Measurements from ENCODE around the gene MDM4. TPM values are rescaled to one million over a fixed set of nuclear protein-coding genes. Genes with fewer than 3 reads are reported as not detected.

The MDM4 gene
- total RNA-seq, 1 donor from 2014 or later: 101 TPM

GRCh38 chr1:204528241-204528640 is 12.0 kb downstream of the MDM4 start:
- H3K36me3 Mint-ChIP-seq: peaks cover 29% of the 10 kb centered on the region
- peaks cover 3% of the 10 kb centered on the region for H3K9me3 Mint-ChIP-seq
- H3K27me3 Mint-ChIP-seq: no peaks in the 10 kb centered on the region
- no peak for TF ChIP-seq CTCF (conservative IDR thresholded peaks at IDR 0.05)
- H3K27ac Mint-ChIP-seq: no peak overlapping the region
- no peak overlapping the region for H3K4me3 Mint-ChIP-seq
- H3K4me1 Mint-ChIP-seq (ENCODE audit: unreplicated experiment): peaks cover 10% of the 10 kb centered on the region
- DNase-seq (ENCODE audit: extremely low spot score, unreplicated experiment): no peak

- DNase-seq (ENCODE audit: extremely low spot score, unreplicated experiment): no peak
Observed at GRCh38 chr1:204528677-204529076, 12.5 kb downstream of the MDM4 start.

GRCh38 chr1:204529371-204529895 is 13.2 kb downstream of the MDM4 start:
- no peak for DNase-seq (ENCODE audit: extremely low spot score, unreplicated experiment)
- Mint-ChIP-seq H3K9me3 (peaks cover 3% of the 10 kb centered on the region), H3K4me1 (ENCODE audit: unreplicated experiment) (peaks cover 5% of the 10 kb centered on the region), H3K4me3 (no peak overlapping the region), H3K36me3 (peaks cover 22% of the 10 kb centered on the region), H3K27ac (no peak overlapping the region), H3K27me3 (no peaks in the 10 kb centered on the region)
- TF ChIP-seq CTCF (conservative IDR thresholded peaks at IDR 0.05): peak; percentile 26

More at GRCh38 chr1:204528677-204529076, 12.5 kb downstream of the MDM4 start:
- no peak for TF ChIP-seq CTCF (conservative IDR thresholded peaks at IDR 0.05)
- peaks cover 9% of the 10 kb centered on the region for H3K4me1 Mint-ChIP-seq (ENCODE audit: unreplicated experiment)
- peaks cover 3% of the 10 kb centered on the region for H3K9me3 Mint-ChIP-seq
- no peak overlapping the region for H3K27ac Mint-ChIP-seq
- H3K27me3 Mint-ChIP-seq: no peaks in the 10 kb centered on the region
- no peak overlapping the region for H3K4me3 Mint-ChIP-seq
- peaks cover 26% of the 10 kb centered on the region for H3K36me3 Mint-ChIP-seq

GRCh38 chr1:204530932-204531331 is 14.7 kb downstream of the MDM4 start:
- Mint-ChIP-seq H3K36me3 (peaks cover 20% of the 10 kb centered on the region), H3K27me3 (no peaks in the 10 kb centered on the region), H3K27ac (no peak overlapping the region), H3K4me3 (no peak overlapping the region), H3K4me1 (ENCODE audit: unreplicated experiment) (no peaks in the 10 kb centered on the region), H3K9me3 (no peaks in the 10 kb centered on the region)
- TF ChIP-seq CTCF (conservative IDR thresholded peaks at IDR 0.05): no peak
- no peak for DNase-seq (ENCODE audit: extremely low spot score, unreplicated experiment)

- Mint-ChIP-seq H3K9me3 (no peaks in the 10 kb centered on the region), H3K27ac (no peak overlapping the region), H3K36me3 (peaks cover 26% of the 10 kb centered on the region), H3K27me3 (no peaks in the 10 kb centered on the region), H3K4me3 (no peak overlapping the region), H3K4me1 (ENCODE audit: unreplicated experiment) (no peaks in the 10 kb centered on the region)
- no peak for DNase-seq (ENCODE audit: extremely low spot score, unreplicated experiment)
- TF ChIP-seq CTCF (conservative IDR thresholded peaks at IDR 0.05): no peak
Observed at GRCh38 chr1:204532832-204533231, 16.6 kb downstream of the MDM4 start.

GRCh38 chr1:204541626-204542025 is 25.4 kb downstream of the MDM4 start:
- Mint-ChIP-seq H3K4me1 (ENCODE audit: unreplicated experiment) (no peaks in the 10 kb centered on the region), H3K4me3 (no peak overlapping the region), H3K27ac (no peak overlapping the region), H3K9me3 (no peaks in the 10 kb centered on the region), H3K27me3 (no peaks in the 10 kb centered on the region), H3K36me3 (peaks cover 47% of the 10 kb centered on the region)
- TF ChIP-seq CTCF (conservative IDR thresholded peaks at IDR 0.05): no peak
- DNase-seq (ENCODE audit: extremely low spot score, unreplicated experiment): no peak

Data from type B pancreatic cell (in vitro differentiated cells).